Neural cell (in vitro differentiated cells): Measurements from ENCODE around the gene TSSC4. TPM values are rescaled to one million over a fixed set of nuclear protein-coding genes. Genes with fewer than 3 reads are reported as not detected.

Source experiments
- H2AFZ ChIP-seq: fragments of 200-600, 300-800 bp; sonication (generic), shearing (Covaris generic); 2 replicates; pipeline ENCODE4 v1.6.0; 2014; ENCODE audit warnings: low read depth, mild to moderate bottlenecking, antibody characterized with exemption, low read length, moderate library complexity
- H3F3A ChIP-seq: fragments of 200-600 bp; shearing (Covaris generic); 2 replicates; pipeline ENCODE4 v1.6.1; 2016; ENCODE audit warnings: mild to moderate bottlenecking, moderate library complexity, mixed read lengths, antibody characterized with exemption, low read length; ENCODE audit not compliant: insufficient read depth, poor library complexity, severe bottlenecking
- H3K27ac ChIP-seq: fragments of 200-600, 300-800 bp; sonication (generic), shearing (Covaris generic); 2 replicates; pipeline ENCODE4 v1.5.1; 2014; ENCODE audit warnings: mild to moderate bottlenecking, low read length, moderate library complexity
- H3K27me3 ChIP-seq: fragments of 300-800, 200-600 bp; sonication (generic), shearing (Covaris generic); 2 replicates; pipeline ENCODE4 v1.6.0; 2014; ENCODE audit warnings: mild to moderate bottlenecking, low read depth, low read length, moderate library complexity; ENCODE audit not compliant: insufficient read depth
- H3K36me3 ChIP-seq: fragments of 300-800, 200-600 bp; sonication (generic), shearing (Covaris generic); 2 replicates; pipeline ENCODE4 v1.5.1; 2014; ENCODE audit warnings: mild to moderate bottlenecking, antibody characterized with exemption, low read length, moderate library complexity; ENCODE audit not compliant: insufficient read depth
- H3K4me2 ChIP-seq: fragments of 300-800, 200-600 bp; sonication (generic), shearing (Covaris generic); 2 replicates; pipeline ENCODE4 v1.6.0; 2014; ENCODE audit warnings: mild to moderate bottlenecking, low read length
- H3K4me3 ChIP-seq: fragments of 300-800, 200-600 bp; sonication (generic), shearing (Covaris generic); 2 replicates; pipeline ENCODE4 v1.5.1; 2014; ENCODE audit warnings: mild to moderate bottlenecking, low read length, moderate library complexity
- H3K79me2 ChIP-seq: fragments of 200-600 bp; shearing (Covaris generic); replicated peaks from 2 replicates; pipeline ENCODE4 v1.6.0; 2014; ENCODE audit warnings: mild to moderate bottlenecking, low read length, moderate library complexity; ENCODE audit not compliant: insufficient read depth
- H3K9ac ChIP-seq: fragments of 300-800, 200-600 bp; sonication (generic), shearing (Covaris generic); 2 replicates; pipeline ENCODE4 v1.6.1; 2016; ENCODE audit warnings: mild to moderate bottlenecking, low read length, mixed read lengths
- H3K9me2 ChIP-seq: fragments of 200-600 bp; shearing (Covaris generic); 2 replicates; pipeline ENCODE4 v1.6.1; 2016; ENCODE audit warnings: mild to moderate bottlenecking, low read length, mixed read lengths; ENCODE audit not compliant: insufficient read depth
- H3K9me3 ChIP-seq: fragments of 200-600, 300-800 bp; sonication (generic), shearing (Covaris generic); 2 replicates; pipeline ENCODE4 v1.6.1; 2016; ENCODE audit warnings: mild to moderate bottlenecking, mixed run types, low read length, moderate library complexity, mixed read lengths
- H4K20me1 ChIP-seq: fragments of 200-600 bp; shearing (Covaris generic); 2 replicates; pipeline ENCODE4 v1.6.1; 2016; ENCODE audit warnings: mild to moderate bottlenecking, mixed run types; ENCODE audit not compliant: insufficient read depth
- EP300 ChIP-seq: fragments of 450-650 bp; conservative IDR thresholded peaks from 2 replicates; pipeline ENCODE4 v1.6.1; 2014; ENCODE audit warnings: antibody characterized with exemption, mild to moderate bottlenecking, moderate library complexity; ENCODE audit not compliant: poor library complexity, severe bottlenecking
- EZH2 ChIP-seq: fragments of 200-600, 300-800 bp; shearing (Covaris generic), sonication (generic); IDR thresholded peaks from 2 replicates; pipeline ENCODE4 v1.6.1; 2014; ENCODE audit warnings: antibody characterized with exemption, low read length, borderline replicate concordance, mild to moderate bottlenecking; ENCODE audit not compliant: insufficient read depth, poor library complexity, severe bottlenecking
- MXI1 ChIP-seq: fragments of 450-650 bp; conservative IDR thresholded peaks from 2 replicates; pipeline ENCODE4 v1.6.1; 2014; ENCODE audit warnings: antibody characterized with exemption, mild to moderate bottlenecking; ENCODE audit not compliant: poor library complexity, severe bottlenecking
- POLR2AphosphoS5 ChIP-seq: IDR thresholded peaks from 2 replicates; pipeline ENCODE4 v1.6.1; 2012
- RAD21 ChIP-seq: fragments of 450-650 bp; conservative IDR thresholded peaks from 2 replicates; pipeline ENCODE4 v1.6.1; 2014; ENCODE audit warnings: antibody characterized with exemption, mild to moderate bottlenecking, moderate library complexity
- REST ChIP-seq: IDR thresholded peaks from 2 replicates; pipeline ENCODE4 v1.6.1; 2012; ENCODE audit warnings: borderline replicate concordance
- SMC3 ChIP-seq: fragments of 450-650 bp; conservative IDR thresholded peaks from 2 replicates; pipeline ENCODE4 v1.6.1; 2014; ENCODE audit warnings: antibody characterized with exemption, mild to moderate bottlenecking, moderate library complexity; ENCODE audit not compliant: poor library complexity
- TAF1 ChIP-seq: IDR thresholded peaks from 2 replicates; pipeline ENCODE4 v1.6.1; 2012; ENCODE audit warnings: low read depth
- polyA plus RNA-seq: library from polyadenylated mRNA; depleted of rRNA; stranded (reverse); fragments of >200 nt; gene quantifications from 2 replicates; pipeline ENCODE4 v1.2.3, GENCODE V29; 2014
- TF ChIP-seq, protein P1 (sequence below): fragments of 450-650 bp; IDR thresholded peaks from 2 replicates; pipeline ENCODE4 v1.5.1; 2014; ENCODE audit warnings: antibody characterized with exemption, mild to moderate bottlenecking, moderate library complexity; ENCODE audit not compliant: poor library complexity, severe bottlenecking

Gene TSSC4
- polyA plus RNA-seq, 1 donor from 2014 or later = 54.3 TPM

DNA sequence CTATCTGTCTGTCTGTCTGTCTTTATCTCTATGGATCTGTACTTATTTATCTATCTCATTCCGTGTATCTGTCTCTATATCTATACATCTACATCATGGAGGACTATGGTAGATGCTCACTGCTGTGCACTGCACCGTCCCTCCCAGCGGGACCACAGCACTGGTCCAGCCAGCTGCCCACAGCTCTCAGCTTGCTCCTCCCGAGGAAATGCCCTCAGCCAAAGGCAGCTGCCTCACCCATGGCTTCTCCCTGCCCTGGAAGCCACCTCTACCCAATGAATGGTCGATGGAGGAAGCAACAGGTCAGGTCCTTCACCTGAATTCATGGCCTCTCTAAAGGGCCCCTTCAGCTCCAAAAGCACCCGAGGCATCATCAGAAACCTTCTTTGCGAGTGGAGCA lies 38.1 kb upstream of the TSSC4 start:
- no peaks in the 10 kb centered on the region for H3F3A ChIP-seq
- H3K4me2 ChIP-seq = no peak overlapping the region
- H3K4me3 ChIP-seq = no peak overlapping the region
- H3K9me2 ChIP-seq = no peaks in the 10 kb centered on the region
- no peaks in the 10 kb centered on the region for H3K9me3 ChIP-seq
- TF ChIP-seq EP300 (no peak), TAF1 (no peak), EZH2 (no peak), POLR2AphosphoS5 (no peak), MXI1 (no peak), SMC3 (no peak), RAD21 (no peak), REST (no peak)
- TF ChIP-seq, protein P1, sequence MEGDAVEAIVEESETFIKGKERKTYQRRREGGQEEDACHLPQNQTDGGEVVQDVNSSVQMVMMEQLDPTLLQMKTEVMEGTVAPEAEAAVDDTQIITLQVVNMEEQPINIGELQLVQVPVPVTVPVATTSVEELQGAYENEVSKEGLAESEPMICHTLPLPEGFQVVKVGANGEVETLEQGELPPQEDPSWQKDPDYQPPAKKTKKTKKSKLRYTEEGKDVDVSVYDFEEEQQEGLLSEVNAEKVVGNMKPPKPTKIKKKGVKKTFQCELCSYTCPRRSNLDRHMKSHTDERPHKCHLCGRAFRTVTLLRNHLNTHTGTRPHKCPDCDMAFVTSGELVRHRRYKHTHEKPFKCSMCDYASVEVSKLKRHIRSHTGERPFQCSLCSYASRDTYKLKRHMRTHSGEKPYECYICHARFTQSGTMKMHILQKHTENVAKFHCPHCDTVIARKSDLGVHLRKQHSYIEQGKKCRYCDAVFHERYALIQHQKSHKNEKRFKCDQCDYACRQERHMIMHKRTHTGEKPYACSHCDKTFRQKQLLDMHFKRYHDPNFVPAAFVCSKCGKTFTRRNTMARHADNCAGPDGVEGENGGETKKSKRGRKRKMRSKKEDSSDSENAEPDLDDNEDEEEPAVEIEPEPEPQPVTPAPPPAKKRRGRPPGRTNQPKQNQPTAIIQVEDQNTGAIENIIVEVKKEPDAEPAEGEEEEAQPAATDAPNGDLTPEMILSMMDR = no peak
- H3K27ac ChIP-seq = no peak overlapping the region
- no peak overlapping the region for H3K9ac ChIP-seq
- no peak overlapping the region for H2AFZ ChIP-seq
- no peaks in the 10 kb centered on the region for H3K36me3 ChIP-seq
- H3K27me3 ChIP-seq = no peaks in the 10 kb centered on the region
- H4K20me1 ChIP-seq = no peaks in the 10 kb centered on the region
- H3K79me2 ChIP-seq = no peaks in the 10 kb centered on the region

DNA sequence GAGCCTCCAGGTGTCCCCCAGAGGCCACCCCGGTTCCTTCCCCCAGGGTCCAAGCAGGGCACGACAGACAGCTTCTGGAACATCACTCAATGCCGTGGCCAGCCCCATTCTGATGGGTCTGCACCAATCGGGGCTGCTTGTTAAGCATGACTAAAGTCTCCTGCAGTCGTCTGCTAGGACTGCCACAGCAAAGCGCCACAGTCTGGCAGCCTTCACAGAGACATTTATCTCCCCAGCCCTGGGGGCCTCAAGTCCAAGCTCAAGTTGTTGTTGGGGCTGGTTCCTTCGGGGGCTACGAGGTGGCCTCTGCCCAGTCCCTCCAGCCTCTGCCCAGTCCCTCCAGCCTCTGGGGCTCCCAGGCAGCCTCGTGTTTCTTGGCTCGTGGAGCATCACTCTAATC lies 37.4 kb upstream of the TSSC4 start:
- Histone ChIP-seq H4K20me1 (no peaks in the 10 kb centered on the region), H3K4me3 (no peak overlapping the region), H3K27me3 (no peaks in the 10 kb centered on the region), H3K9ac (no peak overlapping the region), H3F3A (no peaks in the 10 kb centered on the region), H3K4me2 (no peak overlapping the region), H3K9me3 (no peaks in the 10 kb centered on the region), H3K79me2 (no peaks in the 10 kb centered on the region), H3K27ac (no peak overlapping the region), H3K9me2 (no peaks in the 10 kb centered on the region), H2AFZ (no peak overlapping the region), H3K36me3 (no peaks in the 10 kb centered on the region)
- TF ChIP-seq EP300 (no peak), EZH2 (no peak), SMC3 (no peak)
- TF ChIP-seq, protein P1 = no peak
